HG02678 (cell line): ENCODE measurements around the gene INSR.
"Not testable (repeated sequence)": the region's sequence is repeated elsewhere in the genome, so short reads cannot be mapped to it uniquely, and the experiment has no call there.

ENCODE experiments used
- ATAC-seq: cut with Tn5 transposase; IDR thresholded peaks from one replicate; pipeline ENCODE4 v1.9.1; 2021; ENCODE audit warnings: mild to moderate bottlenecking, moderate library complexity; ENCODE audit not compliant: unreplicated experiment

Gene INSR

DNA sequence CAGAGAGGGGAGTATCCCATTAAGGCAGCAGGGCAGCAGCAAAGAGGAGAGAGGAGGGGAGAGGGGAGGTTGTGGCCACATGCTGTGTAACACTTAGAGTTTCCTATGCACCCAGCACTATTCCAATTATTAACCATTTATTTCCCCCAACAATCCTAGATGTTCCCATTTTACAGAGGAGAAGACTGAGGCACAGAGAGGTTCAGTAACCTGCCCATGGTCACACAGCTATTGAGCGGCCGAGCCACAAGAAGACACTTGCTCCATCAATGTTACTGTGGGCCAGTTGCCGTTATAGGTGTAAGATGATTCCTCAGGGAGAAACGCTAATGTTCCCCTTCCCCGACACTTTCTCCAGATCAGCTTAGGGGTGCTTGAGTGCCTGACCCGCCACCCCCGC is 69.2 kb downstream of the INSR start:
- no peak for ATAC-seq

GRCh38 chr19:7224209-7224686 is 70.0 kb downstream of the INSR start:
- no peak for ATAC-seq

GRCh38 chr19:7223429-7223828 is 70.8 kb downstream of the INSR start:
- ATAC-seq: no peak

- ATAC-seq: no peak
Observed at GRCh38 chr19:7219056-7219455, 75.2 kb downstream of the INSR start.

DNA sequence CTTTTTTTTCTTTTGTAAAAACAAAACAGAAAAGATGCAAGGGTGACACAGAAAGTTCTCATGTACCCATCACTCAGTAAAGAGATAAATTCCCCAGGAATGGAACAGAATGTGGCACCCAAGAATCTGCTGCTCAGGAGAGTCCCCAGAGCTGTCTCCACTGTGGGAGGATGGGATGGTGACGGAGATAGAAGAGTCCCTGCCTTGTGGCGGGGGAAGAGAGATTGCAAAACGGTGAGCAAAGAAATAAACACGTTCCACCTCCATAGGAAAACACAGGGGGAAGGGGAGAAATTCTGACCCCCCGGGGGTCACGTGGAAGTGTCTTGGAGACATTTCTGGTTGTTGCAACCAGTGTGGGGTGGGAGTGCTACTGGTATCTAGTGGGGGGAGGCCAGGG is 76.4 kb downstream of the INSR start:
- no peak for ATAC-seq

DNA sequence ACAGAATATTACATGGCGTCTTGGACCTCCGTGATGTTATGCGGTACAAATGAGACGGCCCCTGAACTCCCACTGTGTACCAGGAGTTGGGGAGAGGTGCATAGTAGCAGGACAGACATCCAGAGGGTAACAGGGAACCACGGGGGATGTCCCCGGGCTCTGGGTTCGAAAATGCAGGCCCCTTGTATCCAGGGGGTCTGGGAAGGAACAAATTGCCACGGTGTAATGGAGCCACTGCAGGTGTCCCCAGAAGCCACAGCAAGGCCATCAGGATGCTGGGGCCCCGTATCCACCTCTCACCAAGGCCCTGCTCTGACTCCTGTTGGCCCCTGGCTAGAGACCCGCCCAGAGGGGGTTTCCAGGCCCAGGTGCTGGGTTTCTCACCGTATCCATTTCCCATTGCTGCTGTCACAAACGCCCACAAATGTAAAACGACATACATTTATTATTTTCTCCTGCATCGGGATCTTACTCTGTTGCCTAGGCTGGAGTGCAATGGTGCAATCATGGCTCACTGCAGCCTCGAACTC is 77.8 kb downstream of the INSR start:
- no peak for ATAC-seq

GRCh38 chr19:7215176-7215575 is 79.0 kb downstream of the INSR start:
- ATAC-seq: no peak

DNA sequence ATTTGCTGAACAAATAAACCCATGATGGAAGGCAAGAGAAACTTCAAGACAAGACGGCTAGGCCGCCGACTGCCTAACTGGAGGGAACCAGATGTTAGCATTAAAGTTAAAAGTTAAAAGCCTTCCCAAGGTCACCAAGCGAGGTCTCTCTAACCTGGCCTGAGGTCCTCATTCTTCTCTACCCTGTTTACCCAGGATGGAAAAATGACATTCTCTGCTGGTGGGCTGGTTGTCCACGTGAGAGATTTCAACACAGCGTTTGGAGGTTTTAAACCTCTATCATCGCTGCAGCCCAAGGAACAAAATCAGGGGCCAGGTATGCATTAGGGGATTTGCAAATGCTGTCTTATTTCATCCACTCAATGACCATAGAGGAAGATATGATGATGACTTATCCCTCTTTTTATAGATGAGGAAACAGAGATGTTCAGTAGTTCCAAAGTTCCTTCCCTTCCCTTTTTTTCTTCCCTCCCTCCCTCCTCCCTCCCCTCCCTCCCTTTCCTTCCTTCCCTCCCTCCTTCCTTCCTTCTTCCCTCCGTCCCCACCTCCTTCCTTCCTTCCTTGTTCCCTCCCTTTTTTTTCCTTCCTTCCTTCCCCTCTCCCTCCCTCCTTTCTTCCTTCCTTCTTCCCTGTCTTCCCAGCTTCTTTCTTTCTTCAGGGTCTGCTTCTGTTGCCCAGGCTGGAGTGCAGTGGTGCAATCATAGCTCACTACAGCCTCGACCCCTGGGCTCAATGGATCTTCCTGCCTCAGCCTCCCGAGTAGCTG is 79.7 kb downstream of the INSR start:
- no peak for ATAC-seq

GRCh38 chr19:7213628-7214323 is 80.4 kb downstream of the INSR start:
- no peak for ATAC-seq

- no peak for ATAC-seq
Observed at GRCh38 chr19:7211191-7211951, 82.8 kb downstream of the INSR start.

GRCh38 chr19:7210359-7210758 is 83.9 kb downstream of the INSR start:
- ATAC-seq: no peak

DNA sequence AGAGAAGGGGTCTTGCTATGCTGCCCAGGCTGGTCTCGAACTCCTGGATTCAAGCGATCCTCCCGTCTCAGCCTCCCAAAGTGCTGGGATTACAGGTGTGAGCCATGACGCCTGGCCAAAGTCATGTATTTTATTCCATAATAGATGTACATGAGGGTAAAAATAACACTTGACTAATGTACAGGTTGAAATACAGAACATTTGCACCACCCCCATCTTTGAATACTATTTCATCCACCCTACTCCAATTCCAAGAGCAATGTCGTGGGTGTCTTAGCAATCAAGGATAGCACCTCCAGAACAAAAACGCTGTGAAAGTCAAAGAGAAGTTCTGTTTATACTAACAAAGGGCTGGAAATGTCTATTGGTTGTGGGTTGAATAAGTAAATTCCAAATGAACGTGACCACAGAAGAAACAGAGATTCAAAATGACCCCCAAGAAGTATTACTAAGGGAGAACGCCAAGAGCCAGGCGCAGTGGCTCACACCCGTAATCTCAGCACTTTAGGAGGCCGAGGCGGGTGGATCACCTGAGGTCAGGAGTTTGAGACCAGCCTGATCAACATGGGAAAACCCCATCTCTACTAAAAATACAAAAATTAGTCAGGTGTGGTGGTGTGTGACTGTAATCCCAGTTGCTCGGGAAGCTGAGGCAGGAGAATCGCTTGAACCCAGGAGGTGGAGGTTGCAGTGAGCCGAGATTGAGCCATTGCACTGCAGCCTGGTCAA is 84.5 kb downstream of the INSR start:
- not testable (repeated sequence) for ATAC-seq

GRCh38 chr19:7209036-7209435 is 85.2 kb downstream of the INSR start:
- ATAC-seq: not testable (repeated sequence)

- ATAC-seq: no peak
Observed at GRCh38 chr19:7203332-7203731, 90.9 kb downstream of the INSR start.

DNA sequence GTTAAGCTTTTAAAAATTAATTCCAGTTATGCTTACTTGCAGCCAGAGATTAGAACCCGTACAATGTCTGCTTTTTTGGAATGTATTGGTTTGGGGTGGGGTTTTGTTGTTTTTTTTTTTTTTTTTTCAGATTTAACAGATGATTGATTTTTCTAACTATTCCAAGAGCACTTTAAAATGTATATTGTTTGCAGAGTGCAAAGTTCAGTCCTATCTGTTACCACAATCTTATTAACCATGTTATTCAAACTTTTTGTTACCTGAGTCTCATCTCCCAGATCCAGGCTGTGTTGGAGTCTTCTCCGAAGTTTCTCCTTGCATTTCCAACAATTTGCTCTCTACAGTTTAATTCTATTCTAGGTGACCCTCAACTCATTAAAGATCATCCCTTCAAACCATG is 91.3 kb downstream of the INSR start:
- ATAC-seq: no peak

- ATAC-seq: no peak
Observed at GRCh38 chr19:7200736-7201135, 93.5 kb downstream of the INSR start.

GRCh38 chr19:7199613-7200533 is 94.3 kb downstream of the INSR start:
- no peak for ATAC-seq

DNA sequence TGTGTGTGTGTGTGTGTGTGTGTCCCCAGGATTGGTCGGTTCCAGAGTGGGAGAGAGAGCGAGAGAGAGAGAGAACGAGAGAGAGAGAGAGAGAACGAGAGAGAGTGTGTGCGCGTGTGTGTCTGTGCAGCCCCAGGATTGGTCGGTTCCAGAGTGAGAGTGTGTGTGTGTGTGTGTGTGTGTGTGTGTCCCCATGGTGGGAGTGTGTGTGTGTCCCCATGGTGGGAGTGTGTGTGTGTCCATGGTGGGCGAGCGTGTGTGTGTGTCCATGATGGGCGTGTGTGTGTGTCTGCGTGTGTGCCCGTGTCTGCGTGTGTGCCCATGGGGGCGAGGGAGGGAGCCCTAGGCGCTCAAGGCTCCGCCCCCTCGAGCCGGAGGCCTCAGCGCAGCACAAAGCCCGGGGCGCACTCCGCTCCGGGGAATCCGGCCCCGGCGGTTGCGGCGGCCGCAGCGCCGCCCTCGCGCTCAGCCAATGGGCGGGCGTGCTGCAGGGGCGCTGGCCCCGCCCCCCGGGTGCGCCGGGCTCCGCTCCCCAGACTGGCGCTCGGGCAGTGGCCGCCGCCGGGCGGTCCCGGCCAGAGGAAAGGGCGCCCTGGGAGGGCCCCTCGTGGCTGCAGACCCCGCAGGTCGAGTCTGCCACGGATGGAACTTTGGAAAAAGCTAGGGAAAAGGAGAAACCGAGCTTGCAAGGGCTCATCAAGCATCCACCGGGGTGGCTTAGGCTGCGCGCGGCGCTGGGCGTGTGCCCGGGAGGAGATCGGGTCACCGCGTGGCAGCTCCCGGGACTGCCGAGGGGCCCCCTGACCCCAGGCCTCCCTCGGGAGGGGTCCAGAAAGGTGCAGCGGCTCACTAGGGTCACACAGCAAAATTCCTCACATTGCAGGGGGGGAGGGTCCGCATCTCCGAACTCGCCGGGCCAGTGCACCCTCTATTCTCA is 96.2 kb downstream of the INSR start:
- ATAC-seq: peak; percentile 88
